ENCODE results near the gene GNLY.

Gene GNLY

GRCh38 chr2:85718885-85719492 is 24.8 kb downstream of the GNLY start:
- H3K4me1 ChIP-seq (ENCODE audit: low read length), result no peaks in the 10 kb centered on the region
- H3K79me2 ChIP-seq (ENCODE audit: low read length), result no peaks in the 10 kb centered on the region
- H3K4me2 ChIP-seq (ENCODE audit: low read length), result no peak overlapping the region
- H3K27ac ChIP-seq (ENCODE audit: low read length), result no peak overlapping the region
- no peak overlapping the region for H3K9ac ChIP-seq (ENCODE audit: low read length)
- no peaks in the 10 kb centered on the region for H3K36me3 ChIP-seq (replicated peaks; ENCODE audit: low read depth, low read length)
- no peaks in the 10 kb centered on the region for H4K20me1 ChIP-seq (ENCODE audit: insufficient read depth, low read length)
- no peaks in the 10 kb centered on the region for H3K9me3 ChIP-seq (ENCODE audit: insufficient read depth, low read length)
- peaks cover 29% of the 10 kb centered on the region for H3K27me3 ChIP-seq (ENCODE audit: low read depth, low read length)
- no peak overlapping the region for H2AFZ ChIP-seq (ENCODE audit: low read depth, low read length)
- TF ChIP-seq CTCF (IDR thresholded peaks at IDR 0.05; ENCODE audit: low read depth, low read length), result no peak
- no peak for TF ChIP-seq EZH2phosphoT487 (IDR thresholded peaks at IDR 0.05; ENCODE audit: low read depth)
- no peak overlapping the region for H3K4me3 ChIP-seq (ENCODE audit: low read length)

GRCh38 chr2:85719609-85720240 is 25.6 kb downstream of the GNLY start:
- Histone ChIP-seq H3K4me1 (ENCODE audit: low read length) (no peaks in the 10 kb centered on the region), H3K9ac (ENCODE audit: low read length) (no peak overlapping the region), H3K36me3 (replicated peaks; ENCODE audit: low read depth, low read length) (no peaks in the 10 kb centered on the region), H3K79me2 (ENCODE audit: low read length) (no peaks in the 10 kb centered on the region), H2AFZ (ENCODE audit: low read depth, low read length) (no peak overlapping the region), H3K27me3 (ENCODE audit: low read depth, low read length) (peaks cover 29% of the 10 kb centered on the region), H3K9me3 (ENCODE audit: insufficient read depth, low read length) (no peaks in the 10 kb centered on the region), H3K27ac (ENCODE audit: low read length) (no peak overlapping the region), H3K4me3 (ENCODE audit: low read length) (no peak overlapping the region), H3K4me2 (ENCODE audit: low read length) (no peak overlapping the region), H4K20me1 (ENCODE audit: insufficient read depth, low read length) (no peaks in the 10 kb centered on the region)
- TF ChIP-seq EZH2phosphoT487 (IDR thresholded peaks at IDR 0.05; ENCODE audit: low read depth) (no peak), CTCF (IDR thresholded peaks at IDR 0.05; ENCODE audit: low read depth, low read length) (no peak)

- Histone ChIP-seq H2AFZ (ENCODE audit: low read depth, low read length) (no peak overlapping the region), H3K4me1 (ENCODE audit: low read length) (no peaks in the 10 kb centered on the region), H4K20me1 (ENCODE audit: insufficient read depth, low read length) (no peaks in the 10 kb centered on the region), H3K9ac (ENCODE audit: low read length) (no peak overlapping the region), H3K36me3 (replicated peaks; ENCODE audit: low read depth, low read length) (no peaks in the 10 kb centered on the region), H3K4me2 (ENCODE audit: low read length) (no peak overlapping the region), H3K27ac (ENCODE audit: low read length) (no peak overlapping the region), H3K27me3 (ENCODE audit: low read depth, low read length) (peaks cover 34% of the 10 kb centered on the region), H3K4me3 (ENCODE audit: low read length) (no peak overlapping the region), H3K79me2 (ENCODE audit: low read length) (no peaks in the 10 kb centered on the region), H3K9me3 (ENCODE audit: insufficient read depth, low read length) (no peaks in the 10 kb centered on the region)
- no peak for TF ChIP-seq CTCF (IDR thresholded peaks at IDR 0.05; ENCODE audit: low read depth, low read length)
- no peak for TF ChIP-seq EZH2phosphoT487 (IDR thresholded peaks at IDR 0.05; ENCODE audit: low read depth)
Measured at GRCh38 chr2:85720533-85720932, 26.4 kb downstream of the GNLY start.

- no peaks in the 10 kb centered on the region for H4K20me1 ChIP-seq (ENCODE audit: insufficient read depth, low read length)
- H3K9ac ChIP-seq (ENCODE audit: low read length), result no peak overlapping the region
Measured at GRCh38 chr2:85721641-85722040, 27.5 kb downstream of the GNLY start.

More at GRCh38 chr2:85721641-85722040, 27.5 kb downstream of the GNLY start:
- Histone ChIP-seq H3K27me3 (ENCODE audit: low read depth, low read length) (peaks cover 27% of the 10 kb centered on the region), H3K36me3 (replicated peaks; ENCODE audit: low read depth, low read length) (no peaks in the 10 kb centered on the region), H3K4me2 (ENCODE audit: low read length) (no peak overlapping the region), H3K79me2 (ENCODE audit: low read length) (no peaks in the 10 kb centered on the region), H3K4me1 (ENCODE audit: low read length) (no peaks in the 10 kb centered on the region), H3K9me3 (ENCODE audit: insufficient read depth, low read length) (no peaks in the 10 kb centered on the region), H3K4me3 (ENCODE audit: low read length) (no peak overlapping the region), H2AFZ (ENCODE audit: low read depth, low read length) (no peak overlapping the region), H3K27ac (ENCODE audit: low read length) (no peak overlapping the region)
- TF ChIP-seq CTCF (IDR thresholded peaks at IDR 0.05; ENCODE audit: low read depth, low read length) (no peak), EZH2phosphoT487 (IDR thresholded peaks at IDR 0.05; ENCODE audit: low read depth) (no peak)

All from OCI-LY3 (cell line).